Effector CD4-positive, alpha-beta T cell (primary cell): Measurements from ENCODE around the gene UBA1.

Experiments used
- DNase-seq: peaks from one replicate; pipeline ENCODE4 v3.0.0-alpha.2; 2020
- total RNA-seq: gene quantifications from one replicate; lab custom pipeline; 2026; lab: John Stamatoyannopoulos, UW

UBA1 gene
- 129 reads per million, percentile 87 among the genes with 10 or more reads in this experiment for total RNA-seq

- peak; percentile 98 for DNase-seq
Observed at GRCh38 chrX:47193475-47194193, at the start of gene UBA1. UBA1 (plus strand) TSS chrX:47193829; CDS start chrX:47198803, 4,974 bp downstream.

GRCh38 chrX:47143894-47144625 lies 49.6 kb upstream of the UBA1 start:
- no peak for DNase-seq

GRCh38 chrX:47144626-47145394 lies 48.8 kb upstream of the UBA1 start, which contains the start of the genes NDUFB11 and RBM10:
NDUFB11 (minus strand) TSS chrX:47144702; CDS start chrX:47144679, 23 bp downstream.
RBM10 (plus strand) TSS chrX:47145221; CDS start chrX:47147482, 2,261 bp downstream.
- DNase-seq, result peak; percentile 82

GRCh38 chrX:47145395-47146120 lies 48.1 kb upstream of the UBA1 start:
- peak; percentile 27 for DNase-seq

GRCh38 chrX:47146121-47146935 lies 47.3 kb upstream of the UBA1 start:
- no peak for DNase-seq

- DNase-seq, result no peak
Observed at GRCh38 chrX:47146936-47147859, 46.4 kb upstream of the UBA1 start.

GRCh38 chrX:47148946-47149345 lies 44.7 kb upstream of the UBA1 start:
- no peak for DNase-seq

GRCh38 chrX:47151435-47151834 lies 42.2 kb upstream of the UBA1 start:
- DNase-seq, result no peak

- no peak for DNase-seq
Observed at GRCh38 chrX:47156611-47157520, 36.8 kb upstream of the UBA1 start.

GRCh38 chrX:47158131-47158530 lies 35.5 kb upstream of the UBA1 start:
- DNase-seq, result no peak

GRCh38 chrX:47158781-47159180 lies 34.8 kb upstream of the UBA1 start:
- DNase-seq, result no peak

- DNase-seq, result no peak
Observed at GRCh38 chrX:47160781-47161180, 32.8 kb upstream of the UBA1 start.

- DNase-seq, result no peak
Observed at GRCh38 chrX:47162927-47163583, 30.6 kb upstream of the UBA1 start.

GRCh38 chrX:47164420-47164819 lies 29.2 kb upstream of the UBA1 start:
- no peak for DNase-seq

GRCh38 chrX:47166126-47166525 lies 27.5 kb upstream of the UBA1 start:
- DNase-seq, result no peak

GRCh38 chrX:47168495-47169073 lies 25.0 kb upstream of the UBA1 start:
- no peak for DNase-seq

GRCh38 chrX:47169273-47169672 lies 24.4 kb upstream of the UBA1 start:
- DNase-seq, result no peak
